ENCODE results near the gene BDNF. TPM values are rescaled to one million over a fixed set of nuclear protein-coding genes. Genes with fewer than 3 reads are reported as not detected.

The BDNF gene
- total RNA-seq, 1 experiment from 2014 or later = 4.8 TPM

DNA sequence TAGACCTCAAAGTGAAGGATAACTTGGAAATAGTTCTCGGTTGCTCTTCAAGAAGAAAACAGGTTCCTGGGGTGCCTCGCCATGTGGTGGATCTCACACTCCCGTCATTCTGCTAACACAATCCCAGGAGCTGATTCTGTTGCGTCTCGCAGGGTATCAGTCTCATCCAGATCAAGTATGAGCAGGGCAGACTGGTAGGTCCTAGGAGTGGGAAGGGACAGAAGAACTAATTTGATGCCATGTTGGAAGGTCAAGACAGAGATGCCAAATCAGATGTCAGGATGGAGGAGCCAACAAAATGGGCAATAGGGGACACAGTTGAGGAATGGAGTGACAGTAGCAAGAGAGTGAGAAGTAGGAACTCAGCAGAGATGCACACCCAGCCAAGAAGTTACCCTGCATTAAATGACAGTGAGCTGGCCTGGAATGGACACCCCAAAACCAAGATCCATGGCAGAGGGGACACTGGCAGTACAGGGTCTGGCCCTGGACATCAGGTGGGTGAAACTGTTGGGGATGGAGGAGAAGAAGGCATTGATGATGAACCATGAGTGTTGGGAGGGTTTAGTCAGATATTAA is 76.2 kb downstream of the BDNF start (continued):
- TF ChIP-seq ELF4 (CRISPR knock-in tag; IDR thresholded peaks at IDR 0.05; ENCODE audit: low read depth) = no peak
- TF ChIP-seq CREB1 (CRISPR knock-in tag; IDR thresholded peaks at IDR 0.05) = 0 out of 2 replicates have a peak, but pooled peaks have one; percentile 59
- TF ChIP-seq, protein P1, sequence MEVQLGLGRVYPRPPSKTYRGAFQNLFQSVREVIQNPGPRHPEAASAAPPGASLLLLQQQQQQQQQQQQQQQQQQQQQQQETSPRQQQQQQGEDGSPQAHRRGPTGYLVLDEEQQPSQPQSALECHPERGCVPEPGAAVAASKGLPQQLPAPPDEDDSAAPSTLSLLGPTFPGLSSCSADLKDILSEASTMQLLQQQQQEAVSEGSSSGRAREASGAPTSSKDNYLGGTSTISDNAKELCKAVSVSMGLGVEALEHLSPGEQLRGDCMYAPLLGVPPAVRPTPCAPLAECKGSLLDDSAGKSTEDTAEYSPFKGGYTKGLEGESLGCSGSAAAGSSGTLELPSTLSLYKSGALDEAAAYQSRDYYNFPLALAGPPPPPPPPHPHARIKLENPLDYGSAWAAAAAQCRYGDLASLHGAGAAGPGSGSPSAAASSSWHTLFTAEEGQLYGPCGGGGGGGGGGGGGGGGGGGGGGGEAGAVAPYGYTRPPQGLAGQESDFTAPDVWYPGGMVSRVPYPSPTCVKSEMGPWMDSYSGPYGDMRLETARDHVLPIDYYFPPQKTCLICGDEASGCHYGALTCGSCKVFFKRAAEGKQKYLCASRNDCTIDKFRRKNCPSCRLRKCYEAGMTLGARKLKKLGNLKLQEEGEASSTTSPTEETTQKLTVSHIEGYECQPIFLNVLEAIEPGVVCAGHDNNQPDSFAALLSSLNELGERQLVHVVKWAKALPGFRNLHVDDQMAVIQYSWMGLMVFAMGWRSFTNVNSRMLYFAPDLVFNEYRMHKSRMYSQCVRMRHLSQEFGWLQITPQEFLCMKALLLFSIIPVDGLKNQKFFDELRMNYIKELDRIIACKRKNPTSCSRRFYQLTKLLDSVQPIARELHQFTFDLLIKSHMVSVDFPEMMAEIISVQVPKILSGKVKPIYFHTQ (CRISPR knock-in tag; IDR thresholded peaks at IDR 0.05) = peak; percentile 17; the same call in 1 of the 2 replicates
- no peak for TF ChIP-seq ZSCAN18 (CRISPR knock-in tag; IDR thresholded peaks at IDR 0.05)
- TF ChIP-seq TEAD4 (CRISPR knock-in tag; IDR thresholded peaks at IDR 0.05) = no peak
- no peak for TF ChIP-seq E2F1 (CRISPR knock-in tag; IDR thresholded peaks at IDR 0.05)
- TF ChIP-seq ZNF232 (CRISPR knock-in tag; IDR thresholded peaks at IDR 0.05) = no peak

GRCh38 chr11:27622541-27623300 is 77.5 kb downstream of the BDNF start:
- H3K27me3 Mint-ChIP-seq (ENCODE audit: low read depth) = no peaks in the 10 kb centered on the region
- no peak for ATAC-seq
- H3K36me3 Mint-ChIP-seq = peaks cover 69% of the 10 kb centered on the region
- no peak overlapping the region for H3K27ac Mint-ChIP-seq
- no peaks in the 10 kb centered on the region for H3K9me3 Mint-ChIP-seq
- ChIA-PET POLR2A (interaction anchor here (0.7 kb wide), 1 partner anchor 136 kb away, joined by 3 read pairs; no protein-coding TSS in a partner anchor), CTCF (no interaction called here)
- H3K4me3 Mint-ChIP-seq = peak overlapping the region; percentile 14; the same call in 1 of the 2 replicates
- H3K4me1 Mint-ChIP-seq = peaks cover 85% of the 10 kb centered on the region
- DNase-seq (ENCODE audit: low spot score) = no peak
- TF ChIP-seq, protein P2, sequence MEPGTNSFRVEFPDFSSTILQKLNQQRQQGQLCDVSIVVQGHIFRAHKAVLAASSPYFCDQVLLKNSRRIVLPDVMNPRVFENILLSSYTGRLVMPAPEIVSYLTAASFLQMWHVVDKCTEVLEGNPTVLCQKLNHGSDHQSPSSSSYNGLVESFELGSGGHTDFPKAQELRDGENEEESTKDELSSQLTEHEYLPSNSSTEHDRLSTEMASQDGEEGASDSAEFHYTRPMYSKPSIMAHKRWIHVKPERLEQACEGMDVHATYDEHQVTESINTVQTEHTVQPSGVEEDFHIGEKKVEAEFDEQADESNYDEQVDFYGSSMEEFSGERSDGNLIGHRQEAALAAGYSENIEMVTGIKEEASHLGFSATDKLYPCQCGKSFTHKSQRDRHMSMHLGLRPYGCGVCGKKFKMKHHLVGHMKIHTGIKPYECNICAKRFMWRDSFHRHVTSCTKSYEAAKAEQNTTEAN (CRISPR knock-in tag; IDR thresholded peaks at IDR 0.05) = no peak
- TF ChIP-seq, protein P3, sequence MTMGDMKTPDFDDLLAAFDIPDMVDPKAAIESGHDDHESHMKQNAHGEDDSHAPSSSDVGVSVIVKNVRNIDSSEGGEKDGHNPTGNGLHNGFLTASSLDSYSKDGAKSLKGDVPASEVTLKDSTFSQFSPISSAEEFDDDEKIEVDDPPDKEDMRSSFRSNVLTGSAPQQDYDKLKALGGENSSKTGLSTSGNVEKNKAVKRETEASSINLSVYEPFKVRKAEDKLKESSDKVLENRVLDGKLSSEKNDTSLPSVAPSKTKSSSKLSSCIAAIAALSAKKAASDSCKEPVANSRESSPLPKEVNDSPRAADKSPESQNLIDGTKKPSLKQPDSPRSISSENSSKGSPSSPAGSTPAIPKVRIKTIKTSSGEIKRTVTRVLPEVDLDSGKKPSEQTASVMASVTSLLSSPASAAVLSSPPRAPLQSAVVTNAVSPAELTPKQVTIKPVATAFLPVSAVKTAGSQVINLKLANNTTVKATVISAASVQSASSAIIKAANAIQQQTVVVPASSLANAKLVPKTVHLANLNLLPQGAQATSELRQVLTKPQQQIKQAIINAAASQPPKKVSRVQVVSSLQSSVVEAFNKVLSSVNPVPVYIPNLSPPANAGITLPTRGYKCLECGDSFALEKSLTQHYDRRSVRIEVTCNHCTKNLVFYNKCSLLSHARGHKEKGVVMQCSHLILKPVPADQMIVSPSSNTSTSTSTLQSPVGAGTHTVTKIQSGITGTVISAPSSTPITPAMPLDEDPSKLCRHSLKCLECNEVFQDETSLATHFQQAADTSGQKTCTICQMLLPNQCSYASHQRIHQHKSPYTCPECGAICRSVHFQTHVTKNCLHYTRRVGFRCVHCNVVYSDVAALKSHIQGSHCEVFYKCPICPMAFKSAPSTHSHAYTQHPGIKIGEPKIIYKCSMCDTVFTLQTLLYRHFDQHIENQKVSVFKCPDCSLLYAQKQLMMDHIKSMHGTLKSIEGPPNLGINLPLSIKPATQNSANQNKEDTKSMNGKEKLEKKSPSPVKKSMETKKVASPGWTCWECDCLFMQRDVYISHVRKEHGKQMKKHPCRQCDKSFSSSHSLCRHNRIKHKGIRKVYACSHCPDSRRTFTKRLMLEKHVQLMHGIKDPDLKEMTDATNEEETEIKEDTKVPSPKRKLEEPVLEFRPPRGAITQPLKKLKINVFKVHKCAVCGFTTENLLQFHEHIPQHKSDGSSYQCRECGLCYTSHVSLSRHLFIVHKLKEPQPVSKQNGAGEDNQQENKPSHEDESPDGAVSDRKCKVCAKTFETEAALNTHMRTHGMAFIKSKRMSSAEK (CRISPR knock-in tag; IDR thresholded peaks at IDR 0.05; ENCODE audit: borderline replicate concordance) = peak; percentile 78; the same call in 1 of the 2 replicates
- TF ChIP-seq ZNF512 (CRISPR knock-in tag; IDR thresholded peaks at IDR 0.05; ENCODE audit: borderline replicate concordance) (no peak), SP1 (CRISPR knock-in tag; conservative IDR thresholded peaks at IDR 0.05) (no peak), CREB1 (CRISPR knock-in tag; IDR thresholded peaks at IDR 0.05) (no peak), ZNF416 (CRISPR knock-in tag; IDR thresholded peaks at IDR 0.05) (peak; percentile 86), NR2C2 (CRISPR knock-in tag; IDR thresholded peaks at IDR 0.05) (no peak), ZNF219 (CRISPR knock-in tag; IDR thresholded peaks at IDR 0.05; ENCODE audit: borderline replicate concordance) (no peak)
- TF ChIP-seq, protein P4, sequence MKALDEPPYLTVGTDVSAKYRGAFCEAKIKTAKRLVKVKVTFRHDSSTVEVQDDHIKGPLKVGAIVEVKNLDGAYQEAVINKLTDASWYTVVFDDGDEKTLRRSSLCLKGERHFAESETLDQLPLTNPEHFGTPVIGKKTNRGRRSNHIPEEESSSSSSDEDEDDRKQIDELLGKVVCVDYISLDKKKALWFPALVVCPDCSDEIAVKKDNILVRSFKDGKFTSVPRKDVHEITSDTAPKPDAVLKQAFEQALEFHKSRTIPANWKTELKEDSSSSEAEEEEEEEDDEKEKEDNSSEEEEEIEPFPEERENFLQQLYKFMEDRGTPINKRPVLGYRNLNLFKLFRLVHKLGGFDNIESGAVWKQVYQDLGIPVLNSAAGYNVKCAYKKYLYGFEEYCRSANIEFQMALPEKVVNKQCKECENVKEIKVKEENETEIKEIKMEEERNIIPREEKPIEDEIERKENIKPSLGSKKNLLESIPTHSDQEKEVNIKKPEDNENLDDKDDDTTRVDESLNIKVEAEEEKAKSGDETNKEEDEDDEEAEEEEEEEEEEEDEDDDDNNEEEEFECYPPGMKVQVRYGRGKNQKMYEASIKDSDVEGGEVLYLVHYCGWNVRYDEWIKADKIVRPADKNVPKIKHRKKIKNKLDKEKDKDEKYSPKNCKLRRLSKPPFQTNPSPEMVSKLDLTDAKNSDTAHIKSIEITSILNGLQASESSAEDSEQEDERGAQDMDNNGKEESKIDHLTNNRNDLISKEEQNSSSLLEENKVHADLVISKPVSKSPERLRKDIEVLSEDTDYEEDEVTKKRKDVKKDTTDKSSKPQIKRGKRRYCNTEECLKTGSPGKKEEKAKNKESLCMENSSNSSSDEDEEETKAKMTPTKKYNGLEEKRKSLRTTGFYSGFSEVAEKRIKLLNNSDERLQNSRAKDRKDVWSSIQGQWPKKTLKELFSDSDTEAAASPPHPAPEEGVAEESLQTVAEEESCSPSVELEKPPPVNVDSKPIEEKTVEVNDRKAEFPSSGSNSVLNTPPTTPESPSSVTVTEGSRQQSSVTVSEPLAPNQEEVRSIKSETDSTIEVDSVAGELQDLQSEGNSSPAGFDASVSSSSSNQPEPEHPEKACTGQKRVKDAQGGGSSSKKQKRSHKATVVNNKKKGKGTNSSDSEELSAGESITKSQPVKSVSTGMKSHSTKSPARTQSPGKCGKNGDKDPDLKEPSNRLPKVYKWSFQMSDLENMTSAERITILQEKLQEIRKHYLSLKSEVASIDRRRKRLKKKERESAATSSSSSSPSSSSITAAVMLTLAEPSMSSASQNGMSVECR (CRISPR knock-in tag; IDR thresholded peaks at IDR 0.05; ENCODE audit: borderline replicate concordance) = no peak
